ENCODE results near the gene PGM1.
A peak's percentile ranks its signal among the peaks of the same experiment; 100 is the strongest.

Gene PGM1

GRCh38 chr1:63603810-63604209 is 10.6 kb downstream of the PGM1 start:
- H3K4me3 Mint-ChIP-seq: no peak overlapping the region
- H3K36me3 Mint-ChIP-seq (ENCODE audit: low read depth): peaks cover 43% of the 10 kb centered on the region

GRCh38 chr1:63607322-63607721 is 14.1 kb downstream of the PGM1 start:
- no peak for DNase-seq
- Mint-ChIP-seq H3K27me3 (ENCODE audit: low read depth, poor library complexity) (no peaks in the 10 kb centered on the region), H3K9me3 (no peaks in the 10 kb centered on the region), H3K4me3 (no peak overlapping the region), H3K27ac (no peak overlapping the region), H3K36me3 (ENCODE audit: low read depth) (peaks cover 21% of the 10 kb centered on the region), H3K4me1 (peaks cover 20% of the 10 kb centered on the region)
- TF ChIP-seq CTCF (IDR thresholded peaks at IDR 0.05): no peak

More at GRCh38 chr1:63603810-63604209, 10.6 kb downstream of the PGM1 start:
- Mint-ChIP-seq H3K4me1 (peaks cover 19% of the 10 kb centered on the region), H3K9me3 (peaks cover 4% of the 10 kb centered on the region), H3K27ac (no peak overlapping the region), H3K27me3 (ENCODE audit: low read depth, poor library complexity) (no peaks in the 10 kb centered on the region)
- no peak for TF ChIP-seq CTCF (IDR thresholded peaks at IDR 0.05)
- no peak for DNase-seq

GRCh38 chr1:63611231-63611630 is 18.0 kb downstream of the PGM1 start:
- peak overlapping the region; percentile 77 for H3K27ac Mint-ChIP-seq
- DNase-seq: no peak
- H3K9me3 Mint-ChIP-seq: no peaks in the 10 kb centered on the region
- no peak overlapping the region for H3K4me3 Mint-ChIP-seq
- H3K4me1 Mint-ChIP-seq: peaks cover 30% of the 10 kb centered on the region
- no peak for TF ChIP-seq CTCF (IDR thresholded peaks at IDR 0.05)
- H3K36me3 Mint-ChIP-seq (ENCODE audit: low read depth): no peaks in the 10 kb centered on the region
- H3K27me3 Mint-ChIP-seq (ENCODE audit: low read depth, poor library complexity): peaks cover 3% of the 10 kb centered on the region

GRCh38 chr1:63612564-63612963 is 19.4 kb downstream of the PGM1 start:
- Mint-ChIP-seq H3K9me3 (no peaks in the 10 kb centered on the region), H3K4me3 (no peak overlapping the region), H3K36me3 (ENCODE audit: low read depth) (no peaks in the 10 kb centered on the region), H3K27ac (no peak overlapping the region), H3K27me3 (ENCODE audit: low read depth, poor library complexity) (peaks cover 9% of the 10 kb centered on the region), H3K4me1 (peaks cover 35% of the 10 kb centered on the region)
- no peak for TF ChIP-seq CTCF (IDR thresholded peaks at IDR 0.05)
- no peak for DNase-seq

- H3K4me3 Mint-ChIP-seq: peak overlapping the region; percentile 1
- H3K9me3 Mint-ChIP-seq: no peaks in the 10 kb centered on the region
- no peak for TF ChIP-seq CTCF (IDR thresholded peaks at IDR 0.05)
- H3K4me1 Mint-ChIP-seq: peaks cover 39% of the 10 kb centered on the region
- DNase-seq: no peak
- H3K27me3 Mint-ChIP-seq (ENCODE audit: low read depth, poor library complexity): peaks cover 9% of the 10 kb centered on the region
- no peak overlapping the region for H3K27ac Mint-ChIP-seq
- H3K36me3 Mint-ChIP-seq (ENCODE audit: low read depth): no peaks in the 10 kb centered on the region
Observed at GRCh38 chr1:63612971-63613370, 19.8 kb downstream of the PGM1 start.

- Mint-ChIP-seq H3K4me3 (no peak overlapping the region), H3K9me3 (no peaks in the 10 kb centered on the region), H3K4me1 (peaks cover 34% of the 10 kb centered on the region), H3K27me3 (ENCODE audit: low read depth, poor library complexity) (peaks cover 13% of the 10 kb centered on the region), H3K36me3 (ENCODE audit: low read depth) (peaks cover 6% of the 10 kb centered on the region), H3K27ac (no peak overlapping the region)
- TF ChIP-seq CTCF (IDR thresholded peaks at IDR 0.05): peak; percentile 80
- DNase-seq: peak; percentile 68
Observed at GRCh38 chr1:63615768-63616420, 22.7 kb downstream of the PGM1 start.
